Esophagus muscularis mucosa (tissue), 4 donors: ENCODE results near the gene PAFAH2.
A peak's percentile ranks its signal among the peaks of the same experiment; 100 is the strongest.

Source experiments
- CTCF ChIP-seq, 3 experiments: fragments of 200-600 bp in 2 of 3; fragments of 450-650 bp in 1 of 3; sonication (generic) in 2 of 3; IDR thresholded peaks; one replicate each; pipeline ENCODE4 v1.5.1; 2017 to 2019; ENCODE audit warnings: antibody characterized with exemption in 3 of 3, mild to moderate bottlenecking in 2 of 3, moderate library complexity in 1 of 3
- EP300 ChIP-seq: sonication (generic); formaldehyde crosslinking; IDR thresholded peaks from one replicate; pipeline ENCODE4 v1.6.1; 2017; ENCODE audit warnings: antibody characterized with exemption
- POLR2A ChIP-seq: fragments of 450-650 bp; IDR thresholded peaks from one replicate; pipeline ENCODE4 v1.6.1; 2017; ENCODE audit warnings: antibody characterized with exemption, moderate library complexity, mild to moderate bottlenecking, low read depth
- POLR2AphosphoS5 ChIP-seq, 2 donors: sonication (generic); formaldehyde crosslinking; IDR thresholded peaks; one replicate each; pipeline ENCODE4 v1.6.1; 2017; ENCODE audit warnings: antibody characterized with exemption in 2 of 2

GRCh38 chr1:26035959-26036755 lies 38.3 kb upstream of the PAFAH2 start:
- TF ChIP-seq CTCF (IDR thresholded peaks at IDR 0.05), result peak in 2 of 3 experiments; percentile 99
- TF ChIP-seq EP300, result no peak
- peak in 1 of 2 donors; percentile 64 for TF ChIP-seq POLR2AphosphoS5 (IDR thresholded peaks at IDR 0.05)
- TF ChIP-seq POLR2A, result no peak
